ENCODE data around the gene PIM3.

GRCh38 chr22:49986325-49986724 lies 25.8 kb downstream of the PIM3 start:
- TF ChIP-seq CTCF (IDR thresholded peaks at IDR 0.05), result no peak
- TF ChIP-seq POLR2A (IDR thresholded peaks at IDR 0.05), result no peak
